GM12865 (cell line): ENCODE measurements around the gene SYNPO.

Experiments
- DNase-seq: peaks from one replicate; pipeline ENCODE4 v3.0.0; 2010; ENCODE audit warnings: low read depth
- H3K4me3 ChIP-seq: 2 replicates; pipeline ENCODE4 v1.5.1; 2011; ENCODE audit warnings: mild to moderate bottlenecking, low read depth, low read length, control low read depth
- TF ChIP-seq, protein P1 (sequence below): IDR thresholded peaks from 2 replicates; pipeline ENCODE4 v1.5.1; 2011; ENCODE audit warnings: low read length, control low read depth, low read depth, inconsistent platforms; ENCODE audit not compliant: insufficient read depth; ENCODE audit errors: missing control alignments

The SYNPO gene

DNA sequence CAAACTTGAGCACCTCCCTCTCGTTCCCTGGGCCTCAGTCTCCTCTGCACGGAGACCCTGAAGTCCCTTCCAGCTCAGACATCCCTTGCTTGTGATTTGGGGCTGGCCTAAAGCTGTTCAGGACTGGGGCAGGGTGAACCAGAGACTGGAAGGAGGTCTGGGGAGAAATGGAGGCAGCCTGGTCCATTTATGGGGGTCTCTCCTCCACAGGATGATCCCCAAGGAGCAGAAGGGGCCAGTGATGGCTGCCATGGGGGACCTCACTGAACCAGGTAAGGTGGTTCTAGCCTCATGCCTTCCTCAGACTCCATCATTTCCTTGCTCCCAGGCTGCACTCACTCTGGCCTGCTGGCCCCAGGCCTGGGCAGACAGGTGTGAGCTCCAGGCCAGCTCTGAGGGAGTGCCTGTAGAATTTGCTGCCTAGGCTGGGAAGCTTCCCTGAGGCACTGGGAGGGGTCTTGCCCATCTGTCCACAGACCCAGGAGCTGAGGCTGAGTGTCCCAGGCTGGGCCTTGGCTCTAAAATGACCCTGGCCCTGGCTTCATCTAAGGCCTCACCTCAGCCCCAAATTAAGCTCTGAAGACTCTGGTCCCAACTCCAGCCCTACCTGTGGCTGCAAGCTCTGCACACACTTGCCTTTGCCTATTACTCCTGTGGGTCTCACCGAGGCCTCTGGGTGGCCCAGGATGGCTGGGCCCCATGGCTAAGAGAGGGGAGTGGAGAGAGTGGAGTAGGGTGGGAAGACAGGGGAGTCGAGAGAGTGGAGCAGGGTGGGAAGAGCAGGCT lies 22.5 kb downstream of the SYNPO start:
- TF ChIP-seq, protein P1, sequence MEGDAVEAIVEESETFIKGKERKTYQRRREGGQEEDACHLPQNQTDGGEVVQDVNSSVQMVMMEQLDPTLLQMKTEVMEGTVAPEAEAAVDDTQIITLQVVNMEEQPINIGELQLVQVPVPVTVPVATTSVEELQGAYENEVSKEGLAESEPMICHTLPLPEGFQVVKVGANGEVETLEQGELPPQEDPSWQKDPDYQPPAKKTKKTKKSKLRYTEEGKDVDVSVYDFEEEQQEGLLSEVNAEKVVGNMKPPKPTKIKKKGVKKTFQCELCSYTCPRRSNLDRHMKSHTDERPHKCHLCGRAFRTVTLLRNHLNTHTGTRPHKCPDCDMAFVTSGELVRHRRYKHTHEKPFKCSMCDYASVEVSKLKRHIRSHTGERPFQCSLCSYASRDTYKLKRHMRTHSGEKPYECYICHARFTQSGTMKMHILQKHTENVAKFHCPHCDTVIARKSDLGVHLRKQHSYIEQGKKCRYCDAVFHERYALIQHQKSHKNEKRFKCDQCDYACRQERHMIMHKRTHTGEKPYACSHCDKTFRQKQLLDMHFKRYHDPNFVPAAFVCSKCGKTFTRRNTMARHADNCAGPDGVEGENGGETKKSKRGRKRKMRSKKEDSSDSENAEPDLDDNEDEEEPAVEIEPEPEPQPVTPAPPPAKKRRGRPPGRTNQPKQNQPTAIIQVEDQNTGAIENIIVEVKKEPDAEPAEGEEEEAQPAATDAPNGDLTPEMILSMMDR = no peak
- DNase-seq = no peak
- H3K4me3 ChIP-seq = no peak overlapping the region

DNA sequence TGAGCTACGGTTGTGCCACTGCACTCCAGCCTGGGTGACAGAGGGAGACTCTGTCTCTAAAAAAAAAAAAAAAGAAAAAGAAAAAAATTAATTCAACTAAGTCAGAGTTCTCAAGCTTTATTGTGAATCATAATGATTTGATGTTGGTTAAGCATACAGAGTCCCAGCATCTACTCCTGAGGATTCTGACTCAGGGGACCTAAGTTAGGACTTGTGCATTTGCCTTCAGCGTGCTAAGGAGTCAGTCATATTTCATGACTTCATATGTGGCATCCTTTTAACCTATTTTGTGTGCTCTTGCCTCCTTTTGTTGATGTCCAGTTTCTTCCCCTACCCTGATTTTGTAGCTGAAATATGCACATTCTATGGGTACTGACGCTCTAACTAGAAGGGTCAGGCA lies 23.5 kb downstream of the SYNPO start:
- no peak for DNase-seq
- H3K4me3 ChIP-seq = no peak overlapping the region
- TF ChIP-seq, protein P1 = no peak

DNA sequence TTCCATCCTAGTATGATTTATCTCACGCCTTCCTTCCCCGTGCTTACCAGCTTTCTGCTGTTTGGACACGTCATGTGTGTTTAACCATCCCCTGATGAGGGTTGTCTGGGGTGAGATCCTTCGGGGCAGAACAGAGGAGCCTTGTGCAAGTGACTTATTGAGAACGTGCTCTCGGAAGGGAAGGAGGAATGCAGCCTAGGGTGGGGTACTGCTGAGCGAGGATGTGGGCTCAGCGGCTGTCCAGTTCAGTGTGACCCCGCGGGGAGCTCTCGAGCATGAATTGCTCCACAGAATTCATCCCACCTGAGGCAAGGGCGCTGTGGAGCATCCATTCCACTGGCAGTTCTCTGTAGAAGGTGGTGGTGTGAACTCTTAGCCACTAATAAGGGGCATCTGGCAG lies 24.6 kb downstream of the SYNPO start:
- no peak overlapping the region for H3K4me3 ChIP-seq
- TF ChIP-seq, protein P1 = no peak
- DNase-seq = no peak

DNA sequence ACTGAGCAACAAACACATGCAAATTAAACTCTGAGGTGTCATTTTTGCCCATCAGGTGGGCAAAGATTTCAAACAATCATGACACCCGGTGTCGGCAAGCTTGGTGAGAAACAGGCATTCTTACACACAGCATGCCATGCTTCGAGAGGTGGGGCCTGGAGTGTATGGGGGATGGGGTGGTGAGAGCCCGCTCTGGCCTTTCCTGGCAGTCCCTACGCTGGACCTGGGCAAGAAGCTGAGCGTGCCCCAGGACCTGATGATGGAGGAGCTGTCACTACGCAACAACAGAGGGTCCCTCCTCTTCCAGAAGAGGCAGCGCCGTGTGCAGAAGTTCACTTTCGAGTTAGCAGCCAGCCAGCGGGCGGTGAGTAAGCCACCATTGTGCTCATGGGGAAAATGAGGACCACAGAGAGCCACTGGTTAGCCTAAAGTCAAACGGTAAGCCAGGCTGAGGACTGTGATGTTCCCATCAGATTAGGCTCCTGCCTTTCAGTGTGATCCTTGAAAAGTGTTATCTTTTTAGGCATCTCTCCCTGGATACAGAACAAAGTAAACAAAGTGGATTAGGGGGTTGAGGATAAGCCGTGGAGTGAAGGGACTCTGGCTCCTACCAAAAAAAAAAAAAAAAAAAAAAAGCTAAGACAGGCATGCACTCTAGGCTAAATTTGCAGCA lies 30.0 kb downstream of the SYNPO start:
- no peak overlapping the region for H3K4me3 ChIP-seq
- DNase-seq = no peak
- TF ChIP-seq, protein P1 = no peak

DNA sequence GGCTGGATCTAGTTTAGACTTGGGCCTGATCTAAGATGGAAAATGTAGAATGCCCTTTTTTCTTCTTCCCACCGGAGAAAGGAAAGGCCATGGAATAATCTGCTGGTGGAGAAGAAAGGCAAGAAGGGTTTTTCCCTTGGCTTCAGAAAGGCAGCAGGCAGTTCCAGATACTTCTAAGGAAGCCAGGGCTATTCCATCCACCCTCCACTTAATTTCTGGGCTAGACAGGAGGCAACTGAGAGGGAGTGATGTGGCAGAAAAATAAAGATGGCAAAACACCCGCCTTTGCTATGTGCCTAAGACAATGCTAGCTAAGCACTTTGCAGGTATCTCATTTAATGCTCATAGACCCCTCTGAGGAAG lies 30.5 kb downstream of the SYNPO start:
- TF ChIP-seq, protein P1 = no peak
- DNase-seq = no peak
- H3K4me3 ChIP-seq = no peak overlapping the region

DNA sequence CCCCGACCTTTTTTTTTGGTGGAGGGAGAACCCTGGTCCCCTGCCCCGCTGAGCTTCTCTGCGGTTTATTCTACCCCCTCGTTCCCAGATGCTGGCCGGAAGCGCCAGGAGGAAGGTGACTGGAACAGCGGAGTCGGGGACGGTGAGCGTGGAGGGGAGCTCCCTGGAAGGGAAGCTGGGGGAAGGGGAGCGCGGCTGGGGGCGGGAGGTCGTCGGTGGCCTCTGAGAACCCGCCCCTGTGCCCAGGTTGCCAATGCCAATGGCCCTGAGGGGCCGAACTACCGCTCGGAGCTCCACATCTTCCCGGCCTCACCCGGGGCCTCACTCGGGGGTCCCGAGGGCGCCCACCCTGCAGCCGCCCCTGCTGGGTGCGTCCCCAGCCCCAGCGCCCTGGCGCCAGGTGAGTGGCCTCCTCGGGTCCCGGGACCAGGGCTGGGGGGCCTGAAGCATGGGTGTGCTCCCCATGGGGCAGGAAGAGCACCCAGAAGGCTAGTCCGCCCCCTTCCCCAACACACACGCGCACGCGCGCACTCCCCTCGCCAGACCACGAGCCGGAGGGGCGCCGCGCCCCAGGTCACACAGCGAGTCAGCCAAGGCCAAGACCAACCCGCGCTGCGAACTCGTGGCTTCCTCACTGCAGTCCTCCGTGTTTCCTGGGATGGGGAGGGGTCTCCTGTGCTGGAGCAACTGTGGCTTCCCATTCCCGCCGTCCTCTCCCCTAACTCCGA lies 31.2 kb downstream of the SYNPO start:
- no peak overlapping the region; the same call in 1 of the 2 replicates for H3K4me3 ChIP-seq
- TF ChIP-seq, protein P1 = no peak
- DNase-seq = no peak
